Omental fat pad (tissue), 4 donors: ENCODE data around the gene SUN1. TPM values are rescaled to one million over a fixed set of nuclear protein-coding genes. Genes with fewer than 3 reads are reported as not detected.

Experiments
- ATAC-seq: fragments of 150-250 bp; one replicate; pipeline ENCODE4 v1.9.1; 2016; ENCODE audit warnings: mild to moderate bottlenecking, moderate library complexity; ENCODE audit not compliant: low FRiP score
- DNase-seq: peaks from one replicate; pipeline ENCODE4 v3.0.0-alpha.2; 2019; ENCODE audit warnings: low spot score
- total RNA-seq, 4 donors: library from RNA; depleted of rRNA; stranded (reverse); fragments of >200 nt; gene quantifications; one replicate each; pipeline ENCODE4 v1.1.0, GENCODE V29; 2016
- TF ChIP-seq, protein P1 (sequence below), 3 donors: fragments of 450-650 bp; IDR thresholded peaks; one replicate each; pipeline ENCODE4 v1.5.1; 2016 to 2017; ENCODE audit warnings: antibody characterized with exemption in 3 of 3, mild to moderate bottlenecking in 3 of 3, moderate library complexity in 2 of 3

Gene SUN1
- total RNA-seq, 4 donors from 2014 or later, result 124 to 245 (median 174) TPM

DNA sequence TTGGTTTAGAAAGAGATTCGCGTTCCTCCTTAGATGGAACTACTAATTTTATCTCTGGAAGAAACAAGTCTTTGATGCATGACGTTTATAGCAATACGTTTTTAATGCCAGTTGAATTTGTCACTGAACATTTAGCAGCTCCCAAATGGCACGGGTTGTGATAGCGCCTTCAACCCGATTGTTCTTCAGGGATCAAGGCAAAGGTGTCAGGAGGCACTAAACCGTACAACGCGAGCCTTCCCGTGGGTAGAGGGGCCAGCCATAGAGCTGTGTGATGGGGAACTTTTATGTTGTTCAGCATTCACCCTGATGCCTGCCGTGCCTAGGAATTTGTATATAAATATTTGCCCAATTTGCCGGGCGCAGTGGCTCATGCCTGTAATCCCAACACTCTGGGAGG, 47.4 kb downstream of the SUN1 start:
- no peak for ATAC-seq
- TF ChIP-seq, protein P1, sequence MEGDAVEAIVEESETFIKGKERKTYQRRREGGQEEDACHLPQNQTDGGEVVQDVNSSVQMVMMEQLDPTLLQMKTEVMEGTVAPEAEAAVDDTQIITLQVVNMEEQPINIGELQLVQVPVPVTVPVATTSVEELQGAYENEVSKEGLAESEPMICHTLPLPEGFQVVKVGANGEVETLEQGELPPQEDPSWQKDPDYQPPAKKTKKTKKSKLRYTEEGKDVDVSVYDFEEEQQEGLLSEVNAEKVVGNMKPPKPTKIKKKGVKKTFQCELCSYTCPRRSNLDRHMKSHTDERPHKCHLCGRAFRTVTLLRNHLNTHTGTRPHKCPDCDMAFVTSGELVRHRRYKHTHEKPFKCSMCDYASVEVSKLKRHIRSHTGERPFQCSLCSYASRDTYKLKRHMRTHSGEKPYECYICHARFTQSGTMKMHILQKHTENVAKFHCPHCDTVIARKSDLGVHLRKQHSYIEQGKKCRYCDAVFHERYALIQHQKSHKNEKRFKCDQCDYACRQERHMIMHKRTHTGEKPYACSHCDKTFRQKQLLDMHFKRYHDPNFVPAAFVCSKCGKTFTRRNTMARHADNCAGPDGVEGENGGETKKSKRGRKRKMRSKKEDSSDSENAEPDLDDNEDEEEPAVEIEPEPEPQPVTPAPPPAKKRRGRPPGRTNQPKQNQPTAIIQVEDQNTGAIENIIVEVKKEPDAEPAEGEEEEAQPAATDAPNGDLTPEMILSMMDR (IDR thresholded peaks at IDR 0.05), result no peak
- DNase-seq, result no peak

GRCh38 chr7:880450-880849, 48.2 kb downstream of the SUN1 start:
- ATAC-seq (no peak), DNase-seq (no peak)
- TF ChIP-seq, protein P1 (IDR thresholded peaks at IDR 0.05), result no peak

GRCh38 chr7:881441-882234, 49.4 kb downstream of the SUN1 start:
- DNase-seq, result no peak
- TF ChIP-seq, protein P1 (IDR thresholded peaks at IDR 0.05), result no peak
- ATAC-seq, result no peak

GRCh38 chr7:882336-883035, 50.2 kb downstream of the SUN1 start:
- ATAC-seq (no peak), DNase-seq (no peak)
- TF ChIP-seq, protein P1 (IDR thresholded peaks at IDR 0.05), result no peak

GRCh38 chr7:883055-884021, 51.1 kb downstream of the SUN1 start:
- no peak for ATAC-seq
- DNase-seq, result no peak
- TF ChIP-seq, protein P1 (IDR thresholded peaks at IDR 0.05), result no peak

DNA sequence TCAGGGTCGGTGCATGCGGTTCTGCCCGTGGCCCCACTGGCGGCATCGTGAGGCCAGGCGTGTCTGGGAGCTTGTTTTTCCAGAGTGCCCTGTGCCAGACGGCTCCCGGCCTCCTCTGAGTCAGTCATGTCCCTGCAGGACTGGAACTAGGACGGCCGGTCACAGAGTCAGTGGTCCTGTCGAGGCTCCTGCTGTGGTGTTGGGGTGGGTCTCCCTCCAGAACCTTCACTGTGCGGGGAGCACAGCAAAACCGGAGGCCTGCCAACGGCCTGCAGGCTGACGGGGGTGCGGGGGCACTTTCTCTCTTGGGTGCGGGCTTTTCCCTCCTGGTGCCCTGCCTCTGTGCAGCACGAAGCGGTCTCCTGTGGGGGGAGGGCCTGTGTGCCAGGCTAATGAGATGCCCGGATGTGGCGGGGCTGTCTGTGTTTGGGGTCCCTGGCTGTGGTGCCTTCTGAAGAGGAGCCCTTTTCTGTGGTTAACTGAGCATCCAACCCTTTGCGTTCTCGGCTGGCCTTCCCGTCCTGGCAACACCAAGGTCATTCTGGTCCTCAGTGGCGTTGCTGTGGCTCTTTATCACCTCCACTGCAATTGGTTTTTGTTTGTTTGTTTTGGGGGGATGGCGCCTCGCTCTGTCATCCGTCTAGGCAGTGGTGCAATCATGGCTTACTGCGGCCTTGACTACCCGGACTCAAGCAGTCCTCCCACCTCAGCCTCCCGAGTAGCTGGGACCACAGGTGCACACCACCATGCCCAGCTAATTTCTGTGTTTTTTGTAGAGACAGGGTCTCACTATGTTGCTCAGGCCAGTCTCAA, 52.1 kb downstream of the SUN1 start:
- DNase-seq (no peak), ATAC-seq (no peak)
- TF ChIP-seq, protein P1 (IDR thresholded peaks at IDR 0.05), result no peak
